ENCODE data around the gene ZNF516. TPM values are rescaled to one million over a fixed set of nuclear protein-coding genes. Genes with fewer than 3 reads are reported as not detected.

ZNF516 gene
- total RNA-seq, 1 experiment from 2014 or later: 22.6 TPM

DNA sequence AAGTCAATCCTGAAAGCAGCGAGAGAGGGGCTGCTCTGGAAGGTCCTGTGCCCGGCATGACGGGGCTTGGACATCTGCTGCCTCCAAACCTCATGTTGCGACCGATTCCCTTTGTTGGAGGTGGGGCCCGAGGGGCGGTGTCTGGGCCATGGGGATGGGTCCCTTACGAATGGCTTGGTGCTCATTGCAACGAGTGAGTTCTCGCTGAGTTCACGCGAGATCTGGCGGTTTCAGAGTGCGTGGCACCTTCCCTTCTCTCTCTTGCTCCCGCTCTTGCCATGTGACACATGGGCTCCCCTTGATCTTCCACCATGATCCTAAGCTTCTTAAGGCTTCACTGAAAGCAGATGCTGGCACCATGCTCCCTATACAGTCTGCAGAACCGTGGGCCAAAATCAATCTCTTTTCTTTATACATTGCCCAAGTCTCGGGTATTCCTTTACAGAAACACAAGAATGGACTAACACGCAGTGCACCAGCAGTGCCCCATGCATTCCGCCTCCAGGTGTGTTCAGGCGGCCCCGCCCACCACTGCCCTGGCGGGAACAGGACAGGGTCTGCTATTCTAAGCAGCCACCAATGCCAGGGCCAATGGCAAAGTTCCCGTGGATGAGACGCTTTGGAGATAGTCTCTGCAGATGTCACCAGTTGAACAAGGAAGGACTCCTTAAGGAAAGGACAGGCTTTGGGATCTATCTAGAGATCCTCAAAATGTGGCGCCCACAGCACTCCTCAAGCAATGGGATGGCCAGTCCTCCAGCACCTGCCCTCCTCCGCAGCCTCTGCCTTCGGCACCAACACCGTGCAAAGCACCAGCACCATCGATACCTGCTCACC, 63.4 kb downstream of the ZNF516 start:
- TF ChIP-seq, protein P1, sequence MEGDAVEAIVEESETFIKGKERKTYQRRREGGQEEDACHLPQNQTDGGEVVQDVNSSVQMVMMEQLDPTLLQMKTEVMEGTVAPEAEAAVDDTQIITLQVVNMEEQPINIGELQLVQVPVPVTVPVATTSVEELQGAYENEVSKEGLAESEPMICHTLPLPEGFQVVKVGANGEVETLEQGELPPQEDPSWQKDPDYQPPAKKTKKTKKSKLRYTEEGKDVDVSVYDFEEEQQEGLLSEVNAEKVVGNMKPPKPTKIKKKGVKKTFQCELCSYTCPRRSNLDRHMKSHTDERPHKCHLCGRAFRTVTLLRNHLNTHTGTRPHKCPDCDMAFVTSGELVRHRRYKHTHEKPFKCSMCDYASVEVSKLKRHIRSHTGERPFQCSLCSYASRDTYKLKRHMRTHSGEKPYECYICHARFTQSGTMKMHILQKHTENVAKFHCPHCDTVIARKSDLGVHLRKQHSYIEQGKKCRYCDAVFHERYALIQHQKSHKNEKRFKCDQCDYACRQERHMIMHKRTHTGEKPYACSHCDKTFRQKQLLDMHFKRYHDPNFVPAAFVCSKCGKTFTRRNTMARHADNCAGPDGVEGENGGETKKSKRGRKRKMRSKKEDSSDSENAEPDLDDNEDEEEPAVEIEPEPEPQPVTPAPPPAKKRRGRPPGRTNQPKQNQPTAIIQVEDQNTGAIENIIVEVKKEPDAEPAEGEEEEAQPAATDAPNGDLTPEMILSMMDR (conservative IDR thresholded peaks at IDR 0.05): no peak
- H2BK5ac ChIP-seq (ENCODE audit: insufficient read length, low read length): no peak overlapping the region
- no peak overlapping the region for H3K4me2 ChIP-seq (ENCODE audit: insufficient read depth, insufficient read length, low read length)
- no peaks in the 10 kb centered on the region for H3K27me3 ChIP-seq (ENCODE audit: insufficient read depth, low read length)
- no peak overlapping the region for H2BK20ac ChIP-seq (ENCODE audit: low read depth, low read length, poor library complexity, severe bottlenecking)
- H4K8ac ChIP-seq (replicated peaks; ENCODE audit: insufficient read length, low read depth, low read length): no peak overlapping the region
- no peak overlapping the region for H3K18ac ChIP-seq (ENCODE audit: insufficient read length, low read depth, low read length)
- H3T11ph ChIP-seq (ENCODE audit: low read length): no peak overlapping the region
- H3K9ac ChIP-seq (ENCODE audit: extremely low read depth, insufficient read length, low read length): no peak overlapping the region
- H3K23ac ChIP-seq (ENCODE audit: insufficient read length, low read depth, low read length): no peak overlapping the region
- no peaks in the 10 kb centered on the region for H3K79me2 ChIP-seq (ENCODE audit: insufficient read depth, low read length)
- H3K23me2 ChIP-seq (ENCODE audit: insufficient read length, low read depth, low read length, poor library complexity, severe bottlenecking): no peaks in the 10 kb centered on the region
- Mint-ChIP-seq H3K4me1 (peaks cover 12 to 16% of the 10 kb centered on the region in 2 experiments), H3K9me3 (no peaks in the 10 kb centered on the region), H3K36me3 (ENCODE audit: insufficient read depth in 1 of 3, low read depth in 3 of 3) (peaks cover 0 to 16% (median 3%) of the 10 kb centered on the region in 3 experiments; a peak in 4 of 7 replicates), H3K4me3 (no peak overlapping the region), H3K27ac (no peak overlapping the region), H3K27me3 (ENCODE audit: low read depth) (no peaks in the 10 kb centered on the region)
- H3K4ac ChIP-seq (ENCODE audit: low read depth, low read length): no peak overlapping the region
- H2BK12ac ChIP-seq (ENCODE audit: insufficient read length, low read depth, low read length): no peak overlapping the region
- no peak overlapping the region for H2AK5ac ChIP-seq (ENCODE audit: insufficient read length, low read length)
- no peak overlapping the region for H4K91ac ChIP-seq (ENCODE audit: insufficient read length, low read depth, low read length)
- H3K14ac ChIP-seq (ENCODE audit: insufficient read depth, low read length): no peak overlapping the region
- no peak overlapping the region for H2BK15ac ChIP-seq (ENCODE audit: low read depth, low read length)
- no peak overlapping the region for H2BK120ac ChIP-seq (ENCODE audit: low read depth, low read length, poor library complexity, severe bottlenecking)
- no peaks in the 10 kb centered on the region for H3K4me1 ChIP-seq (ENCODE audit: insufficient read depth, low read length)
- no peaks in the 10 kb centered on the region for H4K20me1 ChIP-seq (ENCODE audit: control insufficient read depth, insufficient read depth, insufficient read length)
- WGBS (ENCODE audit: extremely low coverage, insufficient read length, low lambda C conversion rate): no CpG with 5 or more reads among the region's 29 CpGs
- H4K5ac ChIP-seq (ENCODE audit: insufficient read length, low read depth, low read length): no peak overlapping the region
- no peak for DNase-seq
- no peak overlapping the region for H3K27ac ChIP-seq (ENCODE audit: insufficient read length, low read depth, low read length)
- no peaks in the 10 kb centered on the region for H3K79me1 ChIP-seq (ENCODE audit: insufficient read depth, low read depth, low read length, poor library complexity, severe bottlenecking)
- no peak overlapping the region for H2AFZ ChIP-seq (ENCODE audit: low read length)
- H3K56ac ChIP-seq (ENCODE audit: insufficient read length, low read depth, low read length): no peak overlapping the region
- no peaks in the 10 kb centered on the region for H3K9me3 ChIP-seq (ENCODE audit: control insufficient read depth, low read depth, low read length)

Data from H9 (cell line).